KOPT-K1 (cell line): ENCODE results near the gene WRNIP1.

Experiments
- H3K27ac ChIP-seq: fragments of 200-600 bp; sonication (generic); 2 replicates; pipeline ENCODE4 v1.5.1; 2016; ENCODE audit warnings: antibody characterized with exemption, mild to moderate bottlenecking, low read depth, low read length; ENCODE audit not compliant: poor library complexity, severe bottlenecking
- H3K36me3 ChIP-seq: fragments of 200-600 bp; sonication (generic); 2 replicates; pipeline ENCODE4 v1.5.1; 2017; ENCODE audit warnings: antibody characterized with exemption, mild to moderate bottlenecking, low read length, moderate library complexity; ENCODE audit not compliant: insufficient read depth
- H3K9me3 ChIP-seq: fragments of 200-600 bp; sonication (generic); 2 replicates; pipeline ENCODE4 v1.5.1; 2017; ENCODE audit warnings: antibody characterized with exemption, low read length, mild to moderate bottlenecking; ENCODE audit not compliant: insufficient read depth, poor library complexity, severe bottlenecking

WRNIP1 gene

GRCh38 chr6:2817903-2818443 is 52.8 kb downstream of the WRNIP1 start:
- Histone ChIP-seq H3K27ac (peak overlapping the region; percentile 89), H3K9me3 (peaks cover 22% of the 10 kb centered on the region), H3K36me3 (no peaks in the 10 kb centered on the region)

- Histone ChIP-seq H3K9me3 (peaks cover 28% of the 10 kb centered on the region), H3K27ac (peak overlapping the region; percentile 89), H3K36me3 (no peaks in the 10 kb centered on the region)
Observed at GRCh38 chr6:2818593-2818992, 53.4 kb downstream of the WRNIP1 start.

- no peaks in the 10 kb centered on the region for H3K36me3 ChIP-seq
- H3K27ac ChIP-seq = peak overlapping the region; percentile 89
Observed at GRCh38 chr6:2819115-2819514, 53.9 kb downstream of the WRNIP1 start.

GRCh38 chr6:2819978-2820377 is 54.8 kb downstream of the WRNIP1 start:
- peak overlapping the region; percentile 89 for H3K27ac ChIP-seq
- no peaks in the 10 kb centered on the region for H3K36me3 ChIP-seq
- H3K9me3 ChIP-seq = peaks cover 28% of the 10 kb centered on the region

More at GRCh38 chr6:2819115-2819514, 53.9 kb downstream of the WRNIP1 start:
- peaks cover 28% of the 10 kb centered on the region for H3K9me3 ChIP-seq

GRCh38 chr6:2820415-2820814 is 55.2 kb downstream of the WRNIP1 start:
- H3K27ac ChIP-seq = peak overlapping the region; percentile 89
- H3K9me3 ChIP-seq = peaks cover 28% of the 10 kb centered on the region
- H3K36me3 ChIP-seq = no peaks in the 10 kb centered on the region

- peaks cover 16% of the 10 kb centered on the region for H3K9me3 ChIP-seq
- H3K36me3 ChIP-seq = no peaks in the 10 kb centered on the region
- peak overlapping the region; percentile 89 for H3K27ac ChIP-seq
Observed at GRCh38 chr6:2821554-2821953, 56.4 kb downstream of the WRNIP1 start.

GRCh38 chr6:2823104-2823850 is 58.1 kb downstream of the WRNIP1 start:
- H3K27ac ChIP-seq = no peak overlapping the region
- peaks cover 12% of the 10 kb centered on the region for H3K9me3 ChIP-seq
- H3K36me3 ChIP-seq = no peaks in the 10 kb centered on the region

- no peaks in the 10 kb centered on the region for H3K36me3 ChIP-seq
- peaks cover 12% of the 10 kb centered on the region for H3K9me3 ChIP-seq
- H3K27ac ChIP-seq = no peak overlapping the region
Observed at GRCh38 chr6:2826131-2826530, 60.9 kb downstream of the WRNIP1 start.

GRCh38 chr6:2827142-2827541 is 61.9 kb downstream of the WRNIP1 start:
- peaks cover 12% of the 10 kb centered on the region for H3K9me3 ChIP-seq
- H3K36me3 ChIP-seq = peaks cover 8% of the 10 kb centered on the region; the same call in 1 of the 2 replicates
- H3K27ac ChIP-seq = no peak overlapping the region

GRCh38 chr6:2828629-2829028 is 63.4 kb downstream of the WRNIP1 start:
- H3K36me3 ChIP-seq = peaks cover 21% of the 10 kb centered on the region
- no peaks in the 10 kb centered on the region for H3K9me3 ChIP-seq
- no peak overlapping the region for H3K27ac ChIP-seq

- Histone ChIP-seq H3K27ac (no peak overlapping the region), H3K36me3 (peaks cover 27% of the 10 kb centered on the region), H3K9me3 (no peaks in the 10 kb centered on the region)
Observed at GRCh38 chr6:2829253-2829652, 64.1 kb downstream of the WRNIP1 start.

GRCh38 chr6:2830183-2830582 is 65.0 kb downstream of the WRNIP1 start:
- Histone ChIP-seq H3K36me3 (peaks cover 36% of the 10 kb centered on the region), H3K9me3 (no peaks in the 10 kb centered on the region), H3K27ac (no peak overlapping the region)

- Histone ChIP-seq H3K27ac (no peak overlapping the region), H3K36me3 (peaks cover 48% of the 10 kb centered on the region), H3K9me3 (no peaks in the 10 kb centered on the region)
Observed at GRCh38 chr6:2831392-2831791, 66.2 kb downstream of the WRNIP1 start.

GRCh38 chr6:2834262-2834661 is 69.1 kb downstream of the WRNIP1 start:
- peaks cover 75% of the 10 kb centered on the region for H3K36me3 ChIP-seq
- no peaks in the 10 kb centered on the region for H3K9me3 ChIP-seq
- H3K27ac ChIP-seq = no peak overlapping the region
